Measurements from ENCODE around the gene AKAP7.
"Not testable (repeated sequence)": the region's sequence is repeated elsewhere in the genome, so short reads cannot be mapped to it uniquely, and the experiment has no call there.

The AKAP7 gene

GRCh38 chr6:131135244-131136020 is at the start of gene AKAP7:
AKAP7 (plus strand) TSS chr6:131135467; CDS start chr6:131135764, 297 bp downstream.
- Mint-ChIP-seq H3K27ac (peak within 1 kb of the TSS; percentile 95), H3K4me3 (peak within 1 kb of the TSS; percentile 86)

DNA sequence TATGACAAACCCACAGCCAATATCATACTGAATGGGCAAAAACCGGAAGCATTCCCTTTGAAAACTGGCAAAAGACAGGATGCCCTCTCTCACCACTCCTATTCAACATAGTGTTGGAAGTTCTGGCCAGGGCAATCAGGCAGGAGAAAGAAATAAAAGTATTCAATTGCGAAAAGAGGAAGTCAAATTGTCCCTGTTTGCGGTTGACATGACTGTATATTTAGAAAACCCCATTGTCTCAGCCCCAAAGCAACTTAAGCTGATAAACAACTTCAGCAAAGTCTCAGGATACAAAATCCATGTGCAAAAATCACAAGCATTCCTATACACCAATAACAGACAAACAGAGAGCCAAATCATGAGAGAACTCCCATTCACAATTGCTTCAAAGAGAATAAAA is 44.9 kb upstream of the AKAP7 start:
- H3K4me3 Mint-ChIP-seq; H3K27me3 Mint-ChIP-seq (ENCODE audit: low read depth); H3K4me1 Mint-ChIP-seq (ENCODE audit: low read depth): not testable (repeated sequence)

More at GRCh38 chr6:131135244-131136020, at the start of gene AKAP7:
- H3K36me3 Mint-ChIP-seq (ENCODE audit: low read depth) = no peaks in the 10 kb centered on the region
- no peaks in the 10 kb centered on the region for H3K9me3 Mint-ChIP-seq
- peaks cover 7% of the 10 kb centered on the region for H3K4me1 Mint-ChIP-seq (ENCODE audit: low read depth)
- peak; percentile 60 for DNase-seq (ENCODE audit: low spot score)
- peaks cover 26% of the 10 kb centered on the region for H3K27me3 Mint-ChIP-seq (ENCODE audit: low read depth)

DNA sequence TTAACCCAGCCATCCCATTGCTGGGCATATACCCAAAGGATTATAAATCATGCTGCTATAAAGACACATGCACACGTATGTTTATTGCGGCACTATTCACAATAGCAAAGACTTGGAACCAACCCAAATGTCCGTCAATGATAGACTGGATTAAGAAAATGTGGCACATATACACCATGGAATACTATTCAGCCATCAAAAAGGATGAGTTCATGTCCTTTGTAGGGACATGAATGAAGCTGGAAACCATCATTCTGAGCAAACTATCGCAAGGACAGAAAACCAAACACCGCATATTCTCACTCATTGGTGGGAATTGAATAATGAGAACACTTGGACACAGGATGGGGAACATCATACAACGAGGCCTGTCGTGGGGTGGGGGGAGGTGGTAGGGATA is 43.3 kb upstream of the AKAP7 start:
- not testable (repeated sequence) for H3K4me3 Mint-ChIP-seq; H3K36me3 Mint-ChIP-seq (ENCODE audit: low read depth); H3K4me1 Mint-ChIP-seq (ENCODE audit: low read depth); H3K27me3 Mint-ChIP-seq (ENCODE audit: low read depth); H3K27ac Mint-ChIP-seq; DNase-seq (ENCODE audit: low spot score)
- peaks cover 13% of the 10 kb centered on the region for H3K9me3 Mint-ChIP-seq

More for the DNA sequence above, 44.9 kb upstream of the AKAP7 start:
- H3K36me3 Mint-ChIP-seq (ENCODE audit: low read depth); DNase-seq (ENCODE audit: low spot score); H3K27ac Mint-ChIP-seq: not testable (repeated sequence)
- peaks cover 13% of the 10 kb centered on the region for H3K9me3 Mint-ChIP-seq

GRCh38 chr6:131093334-131093733 is 41.9 kb upstream of the AKAP7 start:
- Mint-ChIP-seq H3K27ac (no peak overlapping the region), H3K4me3 (no peak overlapping the region), H3K27me3 (ENCODE audit: low read depth) (peaks cover 5% of the 10 kb centered on the region), H3K4me1 (ENCODE audit: low read depth) (no peaks in the 10 kb centered on the region), H3K9me3 (peaks cover 13% of the 10 kb centered on the region), H3K36me3 (ENCODE audit: low read depth) (no peaks in the 10 kb centered on the region)
- DNase-seq (ENCODE audit: low spot score) = no peak

- Mint-ChIP-seq H3K27ac (no peak overlapping the region), H3K9me3 (peaks cover 10% of the 10 kb centered on the region), H3K27me3 (ENCODE audit: low read depth) (peaks cover 2% of the 10 kb centered on the region), H3K36me3 (ENCODE audit: low read depth) (no peaks in the 10 kb centered on the region), H3K4me3 (no peak overlapping the region), H3K4me1 (ENCODE audit: low read depth) (no peaks in the 10 kb centered on the region)
- DNase-seq (ENCODE audit: low spot score) = no peak
Measured at GRCh38 chr6:131096786-131097185, 38.5 kb upstream of the AKAP7 start.

DNA sequence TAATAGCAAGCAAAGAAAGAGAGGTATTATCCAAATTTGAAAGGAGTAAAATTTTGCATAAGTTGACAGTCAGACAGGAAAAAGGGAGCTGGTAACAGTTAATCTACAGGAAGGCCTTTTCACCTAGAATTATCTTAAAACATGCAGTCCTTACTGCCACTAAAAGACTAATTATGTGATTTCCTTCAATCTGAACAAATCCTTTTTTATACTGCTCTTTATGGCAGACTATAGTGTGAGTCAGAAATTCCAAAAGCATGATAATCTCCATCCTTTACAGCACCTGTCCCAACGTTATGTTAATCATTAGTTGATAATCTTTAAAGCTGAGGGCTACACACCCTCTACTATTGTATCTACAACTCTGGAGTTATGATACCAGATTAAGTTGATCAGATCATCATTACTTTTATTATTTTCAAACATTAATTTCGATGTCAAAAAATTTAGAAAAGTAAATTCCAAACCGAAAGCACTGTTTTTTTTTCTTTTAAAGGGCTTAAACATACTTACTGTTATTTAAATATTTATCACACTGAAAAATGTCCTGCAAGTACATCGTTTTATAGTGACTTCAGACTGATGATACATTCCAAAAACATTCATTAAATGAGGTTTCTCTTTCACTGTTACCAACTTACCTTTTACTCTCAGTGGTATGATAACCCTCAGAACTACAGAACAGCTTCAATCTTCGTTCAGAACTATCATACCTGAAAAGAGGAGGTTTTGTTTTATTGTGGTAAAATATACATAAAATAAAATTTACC is 33.2 kb upstream of the AKAP7 start:
- DNase-seq (ENCODE audit: low spot score) = no peak
- Mint-ChIP-seq H3K27me3 (ENCODE audit: low read depth) (peaks cover 2% of the 10 kb centered on the region), H3K27ac (no peak overlapping the region), H3K36me3 (ENCODE audit: low read depth) (no peaks in the 10 kb centered on the region), H3K4me1 (ENCODE audit: low read depth) (peaks cover 2% of the 10 kb centered on the region), H3K9me3 (peaks cover 5% of the 10 kb centered on the region), H3K4me3 (no peak overlapping the region)

DNA sequence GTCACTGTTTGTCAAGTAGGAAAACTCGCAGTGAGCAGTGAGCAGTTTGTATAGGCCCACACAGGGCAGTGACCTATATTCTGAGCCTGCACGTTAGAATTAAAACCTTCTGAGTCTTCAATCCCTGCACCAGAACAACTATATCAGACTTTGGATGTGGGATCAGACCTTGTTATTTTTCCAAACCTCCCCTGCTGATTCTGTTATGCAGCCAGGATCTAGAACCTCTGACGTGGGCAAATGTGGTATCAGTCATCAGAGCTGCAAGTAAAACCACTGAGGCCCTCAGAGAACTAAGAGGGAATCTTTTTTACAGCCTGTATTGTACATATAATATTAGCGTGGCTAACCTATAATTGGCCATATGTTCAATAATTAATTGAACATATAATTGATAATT is 32.0 kb upstream of the AKAP7 start:
- H3K27ac Mint-ChIP-seq = no peak overlapping the region
- no peak for DNase-seq (ENCODE audit: low spot score)
- H3K4me3 Mint-ChIP-seq = no peak overlapping the region
- H3K27me3 Mint-ChIP-seq (ENCODE audit: low read depth) = peaks cover 6% of the 10 kb centered on the region
- peaks cover 2% of the 10 kb centered on the region for H3K4me1 Mint-ChIP-seq (ENCODE audit: low read depth)
- peaks cover 5% of the 10 kb centered on the region for H3K9me3 Mint-ChIP-seq
- H3K36me3 Mint-ChIP-seq (ENCODE audit: low read depth) = no peaks in the 10 kb centered on the region

GRCh38 chr6:131103901-131104300 is 31.4 kb upstream of the AKAP7 start:
- H3K4me1 Mint-ChIP-seq (ENCODE audit: low read depth) = peaks cover 2% of the 10 kb centered on the region
- H3K9me3 Mint-ChIP-seq = peaks cover 5% of the 10 kb centered on the region
- peaks cover 7% of the 10 kb centered on the region for H3K27me3 Mint-ChIP-seq (ENCODE audit: low read depth)
- no peak overlapping the region for H3K27ac Mint-ChIP-seq
- no peak overlapping the region for H3K4me3 Mint-ChIP-seq
- H3K36me3 Mint-ChIP-seq (ENCODE audit: low read depth) = no peaks in the 10 kb centered on the region
- DNase-seq (ENCODE audit: low spot score) = no peak

DNA sequence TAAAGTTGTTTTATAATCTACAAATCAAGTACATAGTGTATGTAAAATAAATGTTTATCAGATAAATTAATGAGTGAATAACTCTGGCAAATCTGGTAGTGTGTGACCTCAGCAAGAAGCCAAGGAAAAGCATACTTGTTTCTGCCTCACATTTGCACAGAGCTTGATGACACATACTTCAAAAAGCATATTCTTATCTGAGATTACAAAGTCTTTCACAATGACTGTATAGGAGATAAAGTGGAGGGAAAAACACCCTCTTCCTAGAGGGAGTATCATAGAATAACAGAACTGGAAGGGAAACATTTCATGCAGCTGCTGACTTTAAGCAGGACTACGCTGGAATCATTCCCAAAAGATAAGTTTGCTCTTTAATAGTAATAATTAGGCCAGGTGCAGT is 28.1 kb upstream of the AKAP7 start:
- H3K27me3 Mint-ChIP-seq (ENCODE audit: low read depth) = peaks cover 7% of the 10 kb centered on the region
- H3K4me1 Mint-ChIP-seq (ENCODE audit: low read depth) = peaks cover 2% of the 10 kb centered on the region
- no peak for DNase-seq (ENCODE audit: low spot score)
- no peak overlapping the region for H3K27ac Mint-ChIP-seq
- H3K36me3 Mint-ChIP-seq (ENCODE audit: low read depth) = no peaks in the 10 kb centered on the region
- no peaks in the 10 kb centered on the region for H3K9me3 Mint-ChIP-seq
- H3K4me3 Mint-ChIP-seq = no peak overlapping the region

DNA sequence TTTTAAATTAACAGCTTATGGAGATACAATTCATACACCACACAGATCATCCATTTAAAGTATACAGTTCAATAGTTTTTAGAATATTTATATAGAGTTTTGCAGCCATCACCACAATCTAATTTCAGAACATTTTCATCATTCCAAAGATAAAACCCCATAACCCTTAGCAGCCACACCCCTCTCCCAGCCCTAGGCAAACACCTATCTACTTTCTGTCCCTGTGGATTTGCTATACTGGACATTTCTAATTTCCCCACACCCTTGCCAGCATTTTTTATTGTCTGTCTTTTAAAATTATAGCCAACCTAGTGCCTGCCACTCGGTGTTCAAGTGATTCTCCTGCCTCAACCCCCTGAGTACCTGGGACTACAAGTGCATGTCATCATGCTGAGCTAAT is 23.0 kb upstream of the AKAP7 start:
- Mint-ChIP-seq H3K36me3 (ENCODE audit: low read depth) (no peaks in the 10 kb centered on the region), H3K27ac (no peak overlapping the region), H3K27me3 (ENCODE audit: low read depth) (peaks cover 13% of the 10 kb centered on the region), H3K4me1 (ENCODE audit: low read depth) (no peaks in the 10 kb centered on the region), H3K9me3 (no peaks in the 10 kb centered on the region), H3K4me3 (no peak overlapping the region)
- DNase-seq (ENCODE audit: low spot score) = no peak

DNA sequence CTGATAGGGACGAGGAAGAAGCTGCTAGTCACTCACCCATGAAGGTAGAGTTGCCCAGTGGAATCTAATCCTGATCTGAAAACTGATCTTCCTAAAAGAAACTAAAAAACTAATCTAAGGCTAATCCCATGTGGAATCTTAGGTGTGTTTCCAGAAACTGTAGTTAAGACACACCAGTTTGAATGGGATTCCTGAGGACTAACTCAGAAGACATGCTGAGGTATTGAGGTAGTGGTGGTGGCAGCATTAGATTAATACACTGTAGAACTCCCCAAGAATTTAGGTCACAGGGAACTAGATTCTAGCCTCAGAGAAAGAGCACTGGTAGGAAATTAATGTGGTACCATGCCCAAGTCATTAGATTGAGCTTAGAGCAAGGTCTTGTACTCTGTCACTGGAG is 19.6 kb upstream of the AKAP7 start:
- Mint-ChIP-seq H3K27ac (no peak overlapping the region), H3K4me3 (no peak overlapping the region)

GRCh38 chr6:131116321-131116720 is 18.9 kb upstream of the AKAP7 start:
- DNase-seq (ENCODE audit: low spot score) = no peak
- Mint-ChIP-seq H3K27me3 (ENCODE audit: low read depth) (peaks cover 10% of the 10 kb centered on the region), H3K9me3 (no peaks in the 10 kb centered on the region), H3K36me3 (ENCODE audit: low read depth) (no peaks in the 10 kb centered on the region), H3K4me1 (ENCODE audit: low read depth) (no peaks in the 10 kb centered on the region), H3K4me3 (no peak overlapping the region), H3K27ac (no peak overlapping the region)

More for the DNA sequence above, 19.6 kb upstream of the AKAP7 start:
- no peaks in the 10 kb centered on the region for H3K4me1 Mint-ChIP-seq (ENCODE audit: low read depth)
- H3K27me3 Mint-ChIP-seq (ENCODE audit: low read depth) = peaks cover 10% of the 10 kb centered on the region
- H3K9me3 Mint-ChIP-seq = no peaks in the 10 kb centered on the region
- H3K36me3 Mint-ChIP-seq (ENCODE audit: low read depth) = no peaks in the 10 kb centered on the region
- DNase-seq (ENCODE audit: low spot score) = no peak

GRCh38 chr6:131116755-131117360 is 18.4 kb upstream of the AKAP7 start:
- DNase-seq (ENCODE audit: low spot score) = no peak
- H3K9me3 Mint-ChIP-seq = no peaks in the 10 kb centered on the region
- no peak overlapping the region for H3K4me3 Mint-ChIP-seq
- H3K27me3 Mint-ChIP-seq (ENCODE audit: low read depth) = peaks cover 10% of the 10 kb centered on the region
- no peaks in the 10 kb centered on the region for H3K36me3 Mint-ChIP-seq (ENCODE audit: low read depth)
- H3K4me1 Mint-ChIP-seq (ENCODE audit: low read depth) = no peaks in the 10 kb centered on the region
- H3K27ac Mint-ChIP-seq = no peak overlapping the region

GRCh38 chr6:131117878-131118277 is 17.4 kb upstream of the AKAP7 start:
- H3K36me3 Mint-ChIP-seq (ENCODE audit: low read depth) = no peaks in the 10 kb centered on the region
- H3K9me3 Mint-ChIP-seq = no peaks in the 10 kb centered on the region
- H3K4me3 Mint-ChIP-seq = no peak overlapping the region
- H3K27me3 Mint-ChIP-seq (ENCODE audit: low read depth) = peaks cover 14% of the 10 kb centered on the region
- DNase-seq (ENCODE audit: low spot score) = no peak
- H3K4me1 Mint-ChIP-seq (ENCODE audit: low read depth) = no peaks in the 10 kb centered on the region
- H3K27ac Mint-ChIP-seq = no peak overlapping the region

Data from T-helper 2 cell treated with Interferon-gamma antibody and Interleukin-4, amounts not matched to agents 5 μg/mL and 100 μg/mL, for 36 hours (primary cell).